CD4-positive, alpha-beta T cell treated with Interleukin-12 subunit alpha and Interleukin-12 subunit beta, for 1 hour (primary cell): Measurements from ENCODE around the gene ACBD7.

Source experiments
- DNase-seq: peaks from one replicate; pipeline ENCODE4 v3.0.0-alpha.2; 2020

The ACBD7 gene

DNA sequence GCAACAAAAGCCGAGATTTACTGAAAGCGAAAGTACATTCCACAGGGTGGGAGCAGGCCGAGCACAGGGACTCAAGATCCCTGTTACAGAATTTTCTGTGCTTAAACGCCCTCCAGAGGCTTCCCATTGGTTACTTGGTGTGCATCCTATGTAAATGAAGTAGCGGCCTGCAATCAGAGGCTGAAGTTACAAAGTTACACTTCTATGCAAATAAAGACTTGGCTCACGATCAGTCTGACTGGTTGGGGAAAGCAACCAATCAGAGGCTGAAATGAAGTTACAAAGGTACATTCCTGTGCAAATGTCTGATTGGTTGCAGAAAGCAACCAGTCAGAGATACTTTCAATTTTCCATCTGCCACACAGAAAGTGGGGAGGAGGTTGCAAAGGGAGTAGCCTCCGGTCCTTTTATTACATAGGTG lies 4.1 kb downstream of the ACBD7 start:
- DNase-seq = peak; percentile 68

GRCh38 chr10:15083674-15084501 lies 4.7 kb downstream of the ACBD7 start:
- no peak for DNase-seq

- no peak for DNase-seq
These were observed 13.2 kb downstream of the ACBD7 start for GRCh38 chr10:15075421-15075820.

DNA sequence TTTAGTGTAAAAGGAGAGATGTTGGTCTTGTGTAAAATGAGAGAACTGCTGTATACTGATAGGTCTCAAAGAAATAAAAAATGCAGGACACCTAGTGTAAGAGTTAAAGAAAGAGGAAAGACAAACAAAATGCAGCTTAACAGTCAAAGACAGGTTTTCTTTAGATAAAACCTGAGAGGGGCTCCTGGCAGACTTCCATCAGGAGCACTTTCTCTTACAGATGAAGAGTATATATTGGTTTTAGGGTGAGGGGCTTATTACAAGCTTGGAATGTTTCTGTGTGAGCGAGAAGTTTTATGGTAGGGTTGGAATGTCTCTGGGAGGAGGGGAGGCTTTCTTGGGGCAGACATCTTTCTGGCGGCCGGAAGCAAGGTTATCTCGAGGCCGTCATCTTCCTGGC lies 16.2 kb downstream of the ACBD7 start:
- DNase-seq = no peak

DNA sequence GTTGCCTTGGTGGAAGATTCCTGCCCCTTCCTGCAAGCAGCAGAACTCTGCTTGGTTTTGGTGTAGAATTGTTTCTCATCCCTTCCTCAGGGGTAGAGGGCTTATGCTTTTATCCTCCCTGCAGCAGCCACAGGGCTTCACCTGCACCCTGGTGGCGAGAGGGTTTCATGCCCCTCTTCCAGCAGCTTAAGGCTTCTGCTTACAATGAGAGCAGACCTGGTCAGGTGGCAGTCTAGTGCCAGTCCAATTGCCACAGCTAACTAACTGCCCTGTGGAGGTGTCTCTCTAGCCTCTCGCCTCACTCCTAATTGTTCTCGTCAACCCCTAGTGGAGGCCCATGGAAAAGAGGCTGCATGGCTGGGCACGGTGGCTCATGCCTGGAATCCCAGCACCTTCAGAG lies 19.3 kb downstream of the ACBD7 start:
- no peak for DNase-seq

DNA sequence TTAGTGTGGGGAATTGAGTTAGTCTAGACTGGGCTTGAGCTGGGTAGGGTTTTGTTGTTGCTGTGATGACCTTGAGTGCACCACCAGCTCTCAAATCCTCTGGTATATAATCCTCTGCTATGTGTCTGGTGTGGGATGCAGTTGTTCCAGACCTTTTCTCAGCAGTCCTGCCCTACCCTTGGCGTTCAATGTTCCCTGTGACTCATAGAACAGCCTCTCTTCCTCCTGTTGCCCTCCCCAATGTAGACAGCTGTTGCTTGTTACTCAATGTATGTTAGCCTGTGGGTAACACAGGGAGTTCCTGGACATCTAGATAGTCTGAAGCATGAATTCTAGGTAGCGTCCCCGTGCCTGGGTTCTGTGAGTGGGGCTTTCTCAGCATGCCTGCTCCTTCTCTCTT lies 19.8 kb downstream of the ACBD7 start:
- DNase-seq = no peak

DNA sequence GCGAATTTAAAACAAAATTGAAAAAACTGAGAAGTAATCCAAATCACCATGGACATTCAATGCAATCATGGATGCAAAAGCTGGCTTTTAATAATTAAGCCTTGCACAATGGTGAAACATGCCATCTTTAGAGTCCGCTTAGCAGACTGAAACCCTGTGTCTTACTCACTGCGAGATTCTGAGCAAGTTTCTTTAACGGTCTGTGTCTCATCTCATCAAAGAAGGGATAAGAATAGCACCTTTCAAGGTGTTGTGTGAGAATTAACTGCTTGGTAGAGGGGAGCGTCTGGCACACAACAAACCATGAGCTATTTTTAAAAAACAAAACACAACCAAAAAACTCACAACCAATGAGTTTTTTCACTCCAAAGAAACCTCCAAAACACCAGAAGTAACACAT lies 21.4 kb downstream of the ACBD7 start:
- DNase-seq = no peak

DNA sequence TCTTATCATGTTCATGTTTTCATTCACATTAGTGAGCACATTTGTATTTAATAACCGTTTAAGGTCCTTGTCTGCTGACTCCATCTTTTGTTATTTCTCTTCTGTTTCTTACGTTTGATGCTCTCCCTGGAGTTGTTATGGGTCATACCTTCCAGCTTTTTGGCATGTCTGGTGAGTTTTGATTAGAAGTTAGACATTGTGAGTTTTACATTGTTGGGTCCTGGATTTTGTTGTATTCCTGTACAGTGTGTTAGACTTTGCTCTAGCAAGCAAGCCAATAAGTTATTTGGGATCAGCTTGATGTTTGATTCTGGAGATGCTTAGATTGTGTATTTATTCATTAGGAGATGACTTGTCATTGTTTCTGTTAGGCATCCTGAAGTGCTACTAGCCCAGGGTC lies 27.9 kb downstream of the ACBD7 start:
- DNase-seq = no peak

DNA sequence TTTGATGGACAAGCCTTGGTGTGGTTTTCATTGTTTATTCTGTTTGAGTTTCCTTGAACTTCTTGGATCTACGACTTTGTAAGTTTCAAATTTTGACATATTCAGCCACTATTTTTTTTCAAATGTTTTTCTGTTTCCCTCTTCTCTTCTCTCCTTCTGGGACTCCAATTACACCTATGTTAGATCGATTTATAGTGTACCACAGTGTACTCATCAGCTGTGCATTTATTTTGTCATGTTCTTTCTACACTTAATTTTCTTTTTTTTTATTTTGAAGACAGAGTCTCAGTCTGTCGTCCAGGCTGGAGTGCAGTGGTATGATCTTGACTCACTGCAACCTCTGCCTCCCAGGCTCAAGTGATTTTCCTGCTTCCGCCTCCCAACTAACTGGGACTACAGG lies 28.7 kb downstream of the ACBD7 start:
- DNase-seq = no peak

DNA sequence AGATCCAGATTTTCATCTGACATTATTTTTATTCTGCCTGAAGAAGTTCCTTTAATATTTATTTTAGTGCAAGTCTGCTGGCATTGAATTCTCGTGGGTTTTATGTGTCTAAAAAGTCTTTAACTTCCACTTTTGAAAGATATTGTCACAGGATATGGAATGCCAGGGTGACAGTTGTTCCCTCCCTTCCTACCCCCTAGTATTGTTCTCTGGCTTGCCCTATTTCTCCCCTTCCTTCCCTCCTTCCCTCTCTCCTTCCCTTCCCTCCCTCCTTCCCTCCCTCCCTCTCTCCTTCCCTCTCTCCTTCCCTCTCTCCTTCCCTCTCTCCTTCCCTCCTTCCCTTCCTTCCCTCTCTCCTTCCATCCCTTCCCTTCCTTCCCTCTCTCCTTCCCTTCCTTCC lies 29.9 kb downstream of the ACBD7 start:
- DNase-seq = no peak

GRCh38 chr10:15053061-15053460 lies 35.5 kb downstream of the ACBD7 start:
- no peak for DNase-seq

GRCh38 chr10:15052121-15052520 lies 36.5 kb downstream of the ACBD7 start:
- no peak for DNase-seq

DNA sequence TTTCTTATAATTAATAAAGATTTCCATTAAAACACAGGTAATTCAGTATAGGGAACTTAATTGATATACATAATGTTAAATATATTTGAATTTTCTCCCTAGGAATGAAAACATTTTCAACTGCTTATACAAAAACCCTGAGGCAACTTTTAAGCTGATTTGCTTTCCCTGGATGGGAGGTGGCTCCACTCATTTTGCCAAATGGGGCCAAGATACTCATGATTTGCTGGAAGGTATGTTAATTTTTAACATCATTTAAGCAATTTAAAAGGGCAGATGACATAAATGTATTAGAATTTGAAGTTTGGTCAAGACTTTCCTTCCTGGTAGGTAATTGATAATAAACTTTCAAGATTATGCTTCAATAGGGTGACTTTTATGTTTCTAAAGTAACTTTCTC lies 39.0 kb downstream of the ACBD7 start:
- no peak for DNase-seq

GRCh38 chr10:15046626-15047025 lies 42.0 kb downstream of the ACBD7 start:
- DNase-seq = no peak

DNA sequence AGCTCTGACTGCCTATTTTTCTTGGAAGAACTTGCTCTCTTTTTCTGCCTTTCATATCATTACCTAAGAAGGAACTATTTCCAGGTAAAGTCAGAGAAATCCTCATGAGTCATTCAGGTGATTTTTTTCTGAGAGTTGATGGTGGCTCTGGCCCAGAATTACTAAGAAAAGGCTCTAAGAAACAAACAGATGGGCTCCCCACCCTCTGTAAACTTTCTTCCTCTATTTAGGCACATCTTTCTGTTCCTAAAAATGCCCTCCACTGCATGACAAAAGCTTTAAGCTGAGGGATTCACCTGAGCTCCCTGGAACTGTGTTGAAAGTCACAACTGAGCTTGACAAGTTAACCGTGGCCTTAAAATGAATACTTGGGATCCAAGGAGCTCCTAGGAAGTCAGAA lies 43.2 kb downstream of the ACBD7 start:
- DNase-seq = no peak

DNA sequence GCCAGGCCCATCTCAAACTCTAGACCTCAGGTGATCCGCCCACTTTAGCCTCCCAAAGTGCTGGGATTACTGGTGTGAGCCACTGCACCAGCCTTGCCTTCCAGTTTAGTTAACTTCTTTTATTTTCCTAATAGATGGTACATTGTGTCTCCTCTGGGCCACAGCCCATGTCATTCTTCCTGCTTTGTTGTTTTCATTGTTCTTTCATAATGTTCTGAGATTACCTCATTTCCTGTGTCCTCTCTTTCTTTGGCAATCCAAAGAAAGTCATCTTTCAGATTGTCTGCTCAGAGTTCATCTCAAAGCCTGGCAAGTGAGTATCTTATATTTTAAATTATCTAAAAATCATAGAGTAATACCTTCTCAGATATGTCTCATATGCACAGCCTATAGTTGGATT lies 44.9 kb downstream of the ACBD7 start, which contains the start of gene OLAH:
TSS of gene OLAH (plus strand) at position 270 of the 400 bp plus-strand sequence. CDS start 3,346 bp downstream, outside the sequence.
- no peak for DNase-seq

- no peak for DNase-seq
These were observed 50.2 kb downstream of the ACBD7 start for GRCh38 chr10:15038416-15038815.

DNA sequence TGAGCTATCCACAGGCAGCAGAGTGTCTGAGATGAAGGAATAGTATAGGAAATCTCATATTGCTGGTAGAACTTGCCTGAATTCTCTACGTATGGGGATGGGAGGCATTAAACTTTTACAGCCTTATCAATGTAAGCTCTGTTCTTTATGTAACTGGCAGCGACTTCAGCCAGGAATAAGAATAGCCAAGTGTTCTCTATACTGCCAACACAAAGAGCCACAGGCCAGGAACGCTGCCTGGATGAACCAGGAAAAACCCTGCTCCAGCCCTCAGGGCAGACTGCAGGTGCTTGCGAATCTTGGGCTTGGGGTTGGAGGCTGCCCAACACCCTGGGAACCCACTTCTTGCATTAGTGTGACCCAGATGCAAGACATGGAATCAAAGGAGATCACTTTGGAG lies 50.9 kb downstream of the ACBD7 start:
- DNase-seq = no peak

DNA sequence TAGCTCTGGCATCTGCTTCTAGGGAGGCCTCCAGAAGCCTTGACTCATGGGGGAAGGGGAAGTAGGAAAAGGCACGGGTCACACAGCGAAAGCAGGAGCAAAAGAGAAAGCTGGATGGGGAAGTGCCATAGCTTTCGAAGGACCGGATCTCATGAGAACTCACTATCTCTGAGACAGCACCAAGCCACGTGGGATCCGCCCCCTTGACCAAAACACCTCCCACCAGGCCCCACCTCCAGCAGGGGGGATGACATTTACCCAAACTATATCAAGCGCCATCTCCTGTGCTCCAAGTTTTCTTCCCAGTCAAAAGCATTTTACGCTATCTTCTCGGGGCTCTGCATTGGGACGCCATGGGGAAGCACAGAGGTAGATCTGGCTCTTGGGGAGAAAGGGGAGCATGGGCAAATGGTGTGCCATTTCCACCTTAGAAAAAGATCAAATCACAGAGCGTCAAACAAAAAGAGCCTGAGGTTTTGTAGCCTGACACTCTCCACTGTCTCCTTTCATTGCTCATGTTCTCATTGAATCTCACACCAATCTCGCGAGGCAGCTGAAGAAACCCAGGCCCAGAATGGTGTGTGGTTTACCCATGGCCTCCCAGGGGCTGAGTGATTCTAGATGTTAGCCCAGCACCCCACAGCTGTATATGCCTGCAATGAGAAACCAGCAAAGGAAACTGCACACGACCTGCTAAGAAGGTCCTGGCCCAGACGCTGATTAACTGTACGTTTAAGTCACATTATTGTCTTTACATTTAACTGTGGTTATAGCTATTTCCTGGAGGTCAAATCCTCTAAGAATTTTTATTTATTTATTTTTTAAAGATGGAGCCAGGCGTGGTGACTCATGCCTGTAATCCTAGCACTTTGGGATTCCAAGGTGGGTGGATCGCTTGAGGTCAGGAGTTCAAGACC lies 52.9 kb downstream of the ACBD7 start:
- DNase-seq = no peak

DNA sequence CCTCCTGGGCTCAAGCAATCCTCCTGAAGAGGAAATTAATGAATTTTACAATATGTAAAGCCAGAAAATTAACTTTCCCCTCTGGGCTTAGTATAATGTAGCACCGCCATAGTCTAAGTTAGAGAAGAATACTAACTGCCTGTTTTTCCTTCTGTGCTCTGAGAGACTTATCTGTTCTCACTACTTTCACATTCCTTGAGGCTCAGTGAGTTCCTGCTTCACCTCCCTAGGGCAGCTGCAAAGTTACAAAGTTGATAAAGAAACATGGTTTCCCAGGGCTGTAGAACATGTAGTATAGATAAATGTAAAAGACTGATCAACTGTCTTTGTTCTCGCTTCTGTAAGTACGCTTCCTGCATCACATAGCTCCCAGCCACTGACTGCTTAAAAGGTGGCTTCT lies 60.8 kb downstream of the ACBD7 start:
- no peak for DNase-seq
